ENCODE data around the gene PIK3R1.

The PIK3R1 gene

GRCh38 chr5:68334553-68334886 is 119.0 kb downstream of the PIK3R1 start:
- no peak for DNase-seq (ENCODE audit: low read depth)
- H3K4me3 ChIP-seq (ENCODE audit: low read depth, low read length) = no peak overlapping the region

DNA sequence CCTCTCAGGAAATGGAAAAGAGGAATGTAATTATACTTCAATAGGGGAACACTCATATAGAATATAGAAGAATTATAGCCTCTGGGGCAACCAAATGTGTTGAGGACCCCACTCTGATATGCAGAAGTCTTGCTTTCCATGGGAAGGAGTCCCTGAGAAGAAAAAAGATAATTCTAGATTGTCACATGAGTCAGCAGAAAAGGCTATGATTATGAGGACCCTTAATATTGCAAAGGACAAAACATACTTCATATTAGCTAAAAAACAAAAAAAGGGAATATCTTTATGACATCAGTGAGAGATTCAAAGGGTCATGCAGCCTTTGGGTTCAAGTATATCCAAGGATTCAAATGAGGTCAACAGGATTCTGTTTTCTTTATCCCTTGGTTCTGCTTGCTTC is 119.5 kb downstream of the PIK3R1 start:
- DNase-seq (ENCODE audit: low read depth) = no peak

DNA sequence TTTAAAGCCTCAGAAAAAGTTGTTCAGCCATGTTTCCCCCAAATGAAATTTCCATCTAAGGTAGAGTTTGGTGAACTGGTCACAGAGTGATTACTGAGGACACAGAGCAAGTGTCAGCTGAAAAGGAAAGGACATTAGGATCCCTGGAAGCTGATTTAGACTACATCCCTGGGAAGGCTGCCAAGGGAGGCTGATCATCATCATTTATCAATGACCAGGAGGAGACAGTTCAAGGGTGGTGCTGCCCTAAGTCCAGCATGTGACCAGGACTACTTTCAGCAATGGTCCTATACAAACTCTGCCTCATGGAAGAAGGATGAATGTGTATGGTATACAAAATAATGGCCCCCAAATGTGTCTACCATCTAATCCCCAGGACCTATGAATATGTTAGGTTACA is 120.6 kb downstream of the PIK3R1 start:
- DNase-seq (ENCODE audit: low read depth) = no peak
- H3K4me3 ChIP-seq (ENCODE audit: low read depth, low read length) = no peak overlapping the region

More for the DNA sequence above, 119.5 kb downstream of the PIK3R1 start:
- H3K4me3 ChIP-seq (ENCODE audit: low read depth, low read length) = no peak overlapping the region

DNA sequence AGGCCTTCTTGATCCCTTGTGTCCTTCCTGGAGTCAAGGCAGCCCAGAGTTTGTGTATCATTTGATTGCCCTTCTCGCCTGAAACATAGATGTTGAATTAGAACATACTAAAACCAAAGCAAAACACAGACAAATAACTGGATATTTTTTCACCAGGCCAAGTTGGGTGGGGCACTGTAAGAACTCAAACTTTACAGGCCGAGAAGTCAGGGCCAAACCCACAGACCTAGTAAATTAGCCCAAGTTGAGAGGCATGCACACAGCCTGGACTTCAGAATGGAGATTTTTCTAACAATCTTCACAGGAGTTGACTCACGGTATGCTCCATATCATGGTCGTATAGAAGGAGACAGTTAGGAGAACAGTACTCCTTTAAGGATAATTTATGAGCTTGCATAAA is 121.7 kb downstream of the PIK3R1 start:
- no peak overlapping the region for H3K4me3 ChIP-seq (ENCODE audit: low read depth, low read length)
- DNase-seq (ENCODE audit: low read depth) = no peak

- no peak for DNase-seq (ENCODE audit: low read depth)
- H3K4me3 ChIP-seq (ENCODE audit: low read depth, low read length) = no peak overlapping the region
Observed at GRCh38 chr5:68339921-68340321, 124.4 kb downstream of the PIK3R1 start.

DNA sequence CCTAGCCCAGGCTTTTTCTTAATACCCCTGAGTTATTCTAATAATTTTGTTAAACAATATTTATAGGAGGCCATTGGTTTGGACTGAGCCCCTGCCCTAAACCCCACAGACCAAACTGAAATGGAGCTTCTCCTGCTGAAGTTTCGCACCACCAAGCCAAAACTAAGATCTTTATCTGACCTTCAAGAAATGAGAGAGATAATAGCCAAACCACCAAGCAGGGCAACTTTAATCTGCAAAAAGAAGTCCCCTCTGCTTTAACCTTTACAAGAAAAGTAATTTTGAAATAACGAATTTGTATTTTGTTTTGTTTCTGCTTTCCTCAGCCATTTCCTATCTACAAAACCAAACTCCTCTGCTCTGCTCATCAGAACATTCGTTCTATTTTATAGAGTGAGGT is 125.5 kb downstream of the PIK3R1 start:
- H3K4me3 ChIP-seq (ENCODE audit: low read depth, low read length) = no peak overlapping the region
- DNase-seq (ENCODE audit: low read depth) = no peak

DNA sequence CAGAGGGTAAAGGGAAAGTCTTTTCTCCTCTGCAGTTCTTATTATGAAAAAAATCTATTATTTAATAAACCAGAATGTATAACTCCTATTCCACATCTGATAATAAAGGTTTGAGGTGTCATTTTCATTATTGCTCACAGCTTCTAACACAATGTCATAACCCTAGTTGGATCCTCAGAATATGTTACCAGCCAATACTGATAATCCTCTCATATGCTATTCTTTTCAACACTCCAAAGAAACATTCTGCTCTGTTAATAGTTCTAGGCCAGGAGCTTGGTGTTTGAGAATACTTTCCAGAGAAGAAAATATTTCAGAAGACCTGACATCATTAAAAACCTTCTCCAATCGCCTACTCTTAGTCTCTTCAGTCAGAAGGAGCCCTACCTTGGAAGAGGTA is 127.1 kb downstream of the PIK3R1 start:
- no peak for DNase-seq (ENCODE audit: low read depth)
- no peak overlapping the region for H3K4me3 ChIP-seq (ENCODE audit: low read depth, low read length)

- H3K4me3 ChIP-seq (ENCODE audit: low read depth, low read length) = no peak overlapping the region
- peak; percentile 79 for DNase-seq (ENCODE audit: low read depth)
Observed at GRCh38 chr5:68343421-68343826, 127.9 kb downstream of the PIK3R1 start.

- H3K4me3 ChIP-seq (ENCODE audit: low read depth, low read length) = no peak overlapping the region
- no peak for DNase-seq (ENCODE audit: low read depth)
Observed at GRCh38 chr5:68344447-68345111, 129.0 kb downstream of the PIK3R1 start.

DNA sequence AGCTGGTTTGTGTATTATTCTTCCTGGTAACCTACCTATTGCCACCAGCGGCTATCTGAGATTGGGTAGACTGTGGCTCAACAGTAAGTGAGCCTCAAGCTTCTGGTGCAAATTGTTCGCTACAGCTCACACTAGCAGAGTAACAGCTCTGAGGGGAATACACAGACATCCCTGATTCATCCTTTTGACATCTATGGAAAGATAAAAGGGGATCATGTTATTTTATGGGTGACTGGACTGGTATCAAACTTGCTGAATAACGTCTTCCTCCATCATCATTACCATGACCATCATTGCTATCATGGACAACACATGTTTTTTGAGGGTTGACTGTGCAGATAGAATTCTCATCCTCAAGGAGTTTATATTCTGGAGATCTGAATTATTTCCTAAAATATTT is 129.6 kb downstream of the PIK3R1 start:
- DNase-seq (ENCODE audit: low read depth) = no peak
- no peak overlapping the region for H3K4me3 ChIP-seq (ENCODE audit: low read depth, low read length)

- no peak overlapping the region for H3K4me3 ChIP-seq (ENCODE audit: low read depth, low read length)
- DNase-seq (ENCODE audit: low read depth) = no peak
Observed at GRCh38 chr5:68345582-68345981, 130.0 kb downstream of the PIK3R1 start.

- no peak for DNase-seq (ENCODE audit: low read depth)
- H3K4me3 ChIP-seq (ENCODE audit: low read depth, low read length) = no peak overlapping the region
Observed at GRCh38 chr5:68347536-68347935, 132.0 kb downstream of the PIK3R1 start.

DNA sequence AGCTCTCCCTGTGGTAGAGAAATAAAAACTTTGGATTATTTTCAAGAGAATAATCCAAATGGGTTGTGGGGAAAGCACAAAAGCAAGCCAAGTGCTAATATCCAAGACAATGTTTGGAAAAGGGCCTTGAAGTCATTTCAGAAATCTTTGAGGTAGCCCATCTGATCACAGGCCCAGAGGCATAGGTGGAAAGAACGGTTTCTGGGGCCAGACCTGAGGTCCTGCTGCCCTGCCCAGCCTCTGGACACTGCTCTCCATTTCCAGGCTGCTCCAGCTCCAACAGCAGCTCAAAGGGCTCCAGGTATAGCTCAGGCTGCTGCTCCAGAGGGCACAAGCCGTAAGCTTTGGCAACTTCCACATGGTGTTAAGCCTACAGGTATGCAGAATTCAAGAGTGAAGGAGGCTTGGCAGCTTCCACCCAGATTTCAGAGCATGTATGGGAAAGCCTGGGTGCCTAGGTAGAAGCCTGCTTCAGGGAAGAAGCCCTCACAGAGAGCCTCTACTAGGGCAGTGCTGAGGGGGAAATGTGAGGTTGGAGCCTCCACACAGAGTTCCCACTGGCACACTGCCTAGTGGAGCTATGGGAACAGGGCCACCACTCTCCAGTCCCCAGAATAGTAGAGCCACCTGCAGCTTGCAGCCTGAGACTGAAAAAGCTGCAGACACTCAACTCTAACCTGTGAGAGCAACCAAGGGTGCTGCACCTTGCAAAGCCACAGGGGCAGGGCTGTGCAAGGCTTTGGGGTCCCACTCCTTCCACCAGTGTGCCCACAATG is 133.1 kb downstream of the PIK3R1 start:
- no peak for DNase-seq (ENCODE audit: low read depth)
- H3K4me3 ChIP-seq (ENCODE audit: low read depth, low read length) = no peak overlapping the region

DNA sequence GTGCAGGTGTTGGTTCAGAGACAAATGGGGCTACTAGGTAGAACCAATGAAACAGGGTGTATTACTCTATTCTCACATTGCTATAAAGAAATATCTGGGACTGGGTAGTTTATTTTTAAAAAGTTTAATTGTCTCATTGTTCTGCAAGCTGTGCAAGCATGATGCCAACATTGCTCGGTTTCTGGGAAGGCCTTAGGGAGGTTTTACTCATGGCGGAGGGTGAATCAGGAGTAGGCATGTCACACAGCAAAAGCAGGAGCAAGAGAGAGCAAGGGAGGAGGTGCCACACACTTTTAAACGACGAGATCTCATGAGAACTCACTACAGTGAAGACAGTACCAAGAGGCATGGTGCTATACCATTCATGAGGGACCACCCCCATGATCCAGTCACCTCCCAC is 134.6 kb downstream of the PIK3R1 start:
- no peak overlapping the region for H3K4me3 ChIP-seq (ENCODE audit: low read depth, low read length)
- no peak for DNase-seq (ENCODE audit: low read depth)
